Activated T-cell treated with anti-CD3 and anti-CD28 coated beads, Interleukin-2, amount 50 U/mL, for 24 hours (primary cell): ENCODE data around the gene CEACAM8.
"Not testable (repeated sequence)": the region's sequence is repeated elsewhere in the genome, so short reads cannot be mapped to it uniquely, and the experiment has no call there.

Source experiments
- DNase-seq: peaks from one replicate; pipeline ENCODE4 v3.0.0-alpha.2; 2020
- H3K27ac Mint-ChIP-seq: 2 replicates; pipeline ENCODE4 v1.8.0; 2020; ENCODE audit warnings: mild to moderate bottlenecking, mixed read lengths
- H3K27me3 Mint-ChIP-seq: 2 replicates; pipeline ENCODE4 v1.8.0; 2020; ENCODE audit warnings: mixed read lengths
- H3K36me3 Mint-ChIP-seq: 2 replicates; pipeline ENCODE4 v1.8.0; 2020; ENCODE audit warnings: low read depth, mixed read lengths
- H3K4me1 Mint-ChIP-seq: 2 replicates; pipeline ENCODE4 v1.8.0; 2020; ENCODE audit warnings: low read depth, mixed read lengths
- H3K4me3 Mint-ChIP-seq: 2 replicates; pipeline ENCODE4 v1.8.0; 2020; ENCODE audit warnings: mild to moderate bottlenecking, moderate library complexity, mixed read lengths
- H3K9me3 Mint-ChIP-seq: 2 replicates; pipeline ENCODE4 v1.8.0; 2020; ENCODE audit warnings: mixed read lengths

CEACAM8 gene

GRCh38 chr19:42540071-42540553 is 54.6 kb downstream of the CEACAM8 start:
- no peak overlapping the region for H3K4me3 Mint-ChIP-seq
- no peak overlapping the region for H3K27ac Mint-ChIP-seq
- H3K9me3 Mint-ChIP-seq, result no peaks in the 10 kb centered on the region
- H3K4me1 Mint-ChIP-seq, result no peaks in the 10 kb centered on the region
- DNase-seq, result no peak
- H3K27me3 Mint-ChIP-seq, result no peaks in the 10 kb centered on the region
- no peaks in the 10 kb centered on the region for H3K36me3 Mint-ChIP-seq

GRCh38 chr19:42538841-42539709 is 55.6 kb downstream of the CEACAM8 start:
- DNase-seq, result no peak
- Mint-ChIP-seq H3K27ac (no peak overlapping the region), H3K27me3 (no peaks in the 10 kb centered on the region), H3K36me3 (no peaks in the 10 kb centered on the region), H3K9me3 (no peaks in the 10 kb centered on the region), H3K4me3 (no peak overlapping the region), H3K4me1 (no peaks in the 10 kb centered on the region)

DNA sequence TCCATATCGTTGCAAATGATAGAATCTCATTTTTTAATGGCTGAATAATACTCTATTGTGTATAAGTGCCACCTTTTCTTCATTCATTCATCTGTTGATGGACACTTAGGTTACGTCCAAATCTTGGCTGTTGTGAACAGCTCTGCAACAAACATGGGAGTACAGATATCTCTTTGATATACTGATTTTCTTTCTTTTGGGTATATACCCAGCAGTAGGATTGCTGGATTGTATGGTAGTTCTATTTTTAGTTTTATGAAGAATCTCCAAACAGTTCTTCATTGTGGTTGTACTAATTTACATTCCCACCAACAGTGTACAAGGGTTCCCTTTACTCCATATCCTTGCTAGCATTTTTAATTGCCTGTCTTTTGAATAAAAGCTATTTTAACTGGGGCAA is 59.4 kb downstream of the CEACAM8 start:
- not testable (repeated sequence) for H3K9me3 Mint-ChIP-seq, DNase-seq, H3K4me3 Mint-ChIP-seq, H3K4me1 Mint-ChIP-seq, H3K36me3 Mint-ChIP-seq, H3K27me3 Mint-ChIP-seq, H3K27ac Mint-ChIP-seq

- Mint-ChIP-seq H3K4me1 (peaks cover under 1% of the 10 kb centered on the region), H3K9me3 (no peaks in the 10 kb centered on the region), H3K4me3 (no peak overlapping the region), H3K27ac (no peak overlapping the region), H3K27me3 (no peaks in the 10 kb centered on the region), H3K36me3 (no peaks in the 10 kb centered on the region)
- DNase-seq, result no peak
Measured at GRCh38 chr19:42534391-42534790, 60.3 kb downstream of the CEACAM8 start.

GRCh38 chr19:42532891-42533290 is 61.8 kb downstream of the CEACAM8 start:
- Mint-ChIP-seq H3K27ac (no peak overlapping the region), H3K4me3 (no peak overlapping the region), H3K4me1 (peaks cover 16% of the 10 kb centered on the region), H3K9me3 (no peaks in the 10 kb centered on the region), H3K36me3 (no peaks in the 10 kb centered on the region), H3K27me3 (no peaks in the 10 kb centered on the region)
- DNase-seq, result no peak

DNA sequence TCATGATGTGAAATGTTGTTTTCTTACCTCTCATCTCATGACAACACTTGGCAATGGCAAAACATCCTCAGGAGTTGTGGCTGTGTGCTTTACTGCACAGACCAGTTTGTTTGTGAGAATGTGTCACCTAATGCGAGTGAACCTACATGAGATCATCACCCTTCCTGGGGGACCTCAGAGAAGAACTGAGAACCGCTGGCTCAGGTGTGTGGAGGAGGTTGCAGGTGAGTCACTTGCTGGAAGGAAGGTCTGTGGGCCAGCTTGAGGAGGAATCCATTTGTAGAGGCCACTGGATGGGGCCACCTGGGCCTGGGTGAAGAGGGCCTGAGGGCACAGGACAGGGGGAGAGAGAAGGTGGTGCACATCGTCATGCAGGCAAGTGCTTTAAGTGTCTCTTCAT is 63.4 kb downstream of the CEACAM8 start:
- Mint-ChIP-seq H3K27ac (no peak overlapping the region), H3K4me3 (no peak overlapping the region), H3K9me3 (no peaks in the 10 kb centered on the region), H3K4me1 (peaks cover 28% of the 10 kb centered on the region), H3K27me3 (no peaks in the 10 kb centered on the region), H3K36me3 (no peaks in the 10 kb centered on the region)
- DNase-seq, result no peak
